ENCODE data around the gene DTNBP1.

The DTNBP1 gene

GRCh38 chr6:15474196-15474595 is 188.6 kb downstream of the DTNBP1 start:
- no peak for DNase-seq

- DNase-seq = no peak
Observed at GRCh38 chr6:15473741-15474161, 189.1 kb downstream of the DTNBP1 start.

GRCh38 chr6:15473174-15473573 is 189.7 kb downstream of the DTNBP1 start:
- DNase-seq = no peak
